Measurements from ENCODE around the gene ZNF789.
"Not testable (repeated sequence)": the region's sequence is repeated elsewhere in the genome, so short reads cannot be mapped to it uniquely, and the experiment has no call there.

- TF ChIP-seq MYC, CTCF, MAX (IDR thresholded peaks at IDR 0.05; ENCODE audit: low read depth, low read length): not testable (repeated sequence)
These were observed 28.5 kb downstream of the ZNF789 start for GRCh38 chr7:99501236-99501635.

Data from NB4 (cell line).